Activated naive CD8-positive, alpha-beta T cell treated with anti-CD3 and anti-CD28 coated beads for 36 hours (primary cell): Measurements from ENCODE around the gene TBC1D22A. TPM values are rescaled to one million over a fixed set of nuclear protein-coding genes. Genes with fewer than 3 reads are reported as not detected.

Source experiments
- DNase-seq: peaks from one replicate; pipeline ENCODE4 v3.0.0; 2021
- H3K27ac Mint-ChIP-seq: one replicate; pipeline ENCODE4 v1.8.0; 2022; ENCODE audit warnings: mild to moderate bottlenecking, moderate library complexity, mixed read lengths
- H3K27me3 Mint-ChIP-seq: one replicate; pipeline ENCODE4 v1.8.0; 2022; ENCODE audit warnings: mild to moderate bottlenecking, mixed read lengths
- H3K36me3 Mint-ChIP-seq: one replicate; pipeline ENCODE4 v1.8.0; 2021; ENCODE audit warnings: mild to moderate bottlenecking, mixed read lengths
- H3K4me1 Mint-ChIP-seq: one replicate; pipeline ENCODE4 v1.8.0; 2021; ENCODE audit warnings: mixed read lengths
- H3K4me3 Mint-ChIP-seq: one replicate; pipeline ENCODE4 v1.8.0; 2022; ENCODE audit warnings: mild to moderate bottlenecking, moderate library complexity, mixed read lengths
- H3K9me3 Mint-ChIP-seq: one replicate; pipeline ENCODE4 v1.8.0; 2022; ENCODE audit warnings: mixed read lengths
- total RNA-seq, 2 experiments: library from RNA; stranded (reverse); gene quantifications; one replicate each; pipeline ENCODE4 v1.2.3, GENCODE V29; 2021

The TBC1D22A gene
- total RNA-seq, 2 experiments from 2014 or later = 42.1 to 42.4 TPM

- Mint-ChIP-seq H3K9me3 (no peaks in the 10 kb centered on the region), H3K27me3 (no peaks in the 10 kb centered on the region), H3K4me1 (peaks cover 2% of the 10 kb centered on the region), H3K36me3 (peaks cover 1% of the 10 kb centered on the region), H3K4me3 (no peak overlapping the region), H3K27ac (no peak overlapping the region)
- DNase-seq = no peak
Observed at GRCh38 chr22:47156352-47157092, 394.1 kb downstream of the TBC1D22A start.

- H3K4me3 Mint-ChIP-seq = no peak overlapping the region
- peaks cover 1% of the 10 kb centered on the region for H3K36me3 Mint-ChIP-seq
- H3K27me3 Mint-ChIP-seq = no peaks in the 10 kb centered on the region
- no peak overlapping the region for H3K27ac Mint-ChIP-seq
- no peaks in the 10 kb centered on the region for H3K9me3 Mint-ChIP-seq
- H3K4me1 Mint-ChIP-seq = peaks cover 2% of the 10 kb centered on the region
- DNase-seq = no peak
Observed at GRCh38 chr22:47157093-47157420, 394.6 kb downstream of the TBC1D22A start.

DNA sequence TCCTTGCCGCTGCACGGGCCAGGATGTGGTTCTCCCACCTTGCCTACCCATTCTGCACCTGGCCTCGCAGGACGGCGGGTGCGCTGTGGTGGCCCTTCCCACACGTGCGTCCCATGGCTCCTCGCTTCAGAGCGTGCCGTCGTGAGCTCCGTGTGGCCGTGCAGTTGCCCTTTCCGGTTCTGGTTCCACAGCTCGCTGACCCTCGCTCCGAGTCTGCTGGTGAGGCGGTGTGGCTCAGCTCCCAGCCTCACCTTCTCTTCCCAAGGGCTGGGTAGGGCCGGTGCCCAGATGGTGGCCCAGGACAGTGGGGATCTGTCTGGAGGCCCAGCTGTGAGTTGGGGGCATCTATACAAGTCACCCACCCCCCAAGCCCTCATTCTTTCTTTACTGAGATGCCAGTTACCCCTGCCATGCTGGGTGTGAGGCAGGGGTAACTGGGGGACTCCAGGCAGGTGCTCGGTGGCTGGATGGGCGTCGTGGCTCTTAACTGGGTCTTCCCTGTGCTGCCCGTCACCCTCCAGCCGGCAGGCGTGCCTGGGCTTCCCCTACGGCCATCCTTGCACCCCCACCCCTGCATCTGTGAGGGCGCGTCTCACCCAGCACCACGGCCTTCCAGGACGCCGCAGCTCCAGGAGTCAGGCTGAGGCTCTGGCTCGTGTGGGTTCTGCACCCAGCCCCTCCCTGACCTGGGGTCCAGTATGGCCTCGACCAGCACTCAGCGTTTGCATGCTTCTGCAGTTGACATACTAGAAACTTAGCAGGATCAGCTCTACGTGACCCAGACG is 395.2 kb downstream of the TBC1D22A start:
- no peak for DNase-seq
- Mint-ChIP-seq H3K4me3 (no peak overlapping the region), H3K4me1 (peaks cover under 1% of the 10 kb centered on the region), H3K36me3 (peaks cover 1% of the 10 kb centered on the region), H3K9me3 (no peaks in the 10 kb centered on the region), H3K27me3 (no peaks in the 10 kb centered on the region), H3K27ac (no peak overlapping the region)

- no peak overlapping the region for H3K4me3 Mint-ChIP-seq
Observed at GRCh38 chr22:47158457-47158856, 396.0 kb downstream of the TBC1D22A start.

DNA sequence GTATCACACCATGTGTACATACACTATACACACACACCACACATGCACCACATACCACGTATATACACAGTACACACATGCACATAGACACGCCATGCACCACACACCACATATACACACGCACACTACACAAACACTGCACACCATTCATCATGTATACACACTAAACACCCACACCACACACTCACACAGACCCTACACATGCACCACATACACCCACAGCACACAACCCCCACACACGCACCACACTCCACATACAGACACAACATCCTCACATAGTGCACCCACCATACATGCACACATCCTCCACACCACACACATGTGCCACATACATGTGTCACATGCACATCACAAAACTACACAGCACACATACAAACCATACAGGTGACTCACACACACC is 397.1 kb downstream of the TBC1D22A start:
- H3K27me3 Mint-ChIP-seq = no peaks in the 10 kb centered on the region
- no peaks in the 10 kb centered on the region for H3K9me3 Mint-ChIP-seq
- no peak overlapping the region for H3K4me3 Mint-ChIP-seq
- H3K4me1 Mint-ChIP-seq = no peaks in the 10 kb centered on the region
- no peak for DNase-seq
- H3K36me3 Mint-ChIP-seq = peaks cover 1% of the 10 kb centered on the region
- H3K27ac Mint-ChIP-seq = no peak overlapping the region

More at GRCh38 chr22:47158457-47158856, 396.0 kb downstream of the TBC1D22A start:
- no peaks in the 10 kb centered on the region for H3K27me3 Mint-ChIP-seq
- H3K36me3 Mint-ChIP-seq = peaks cover 1% of the 10 kb centered on the region
- DNase-seq = no peak
- H3K27ac Mint-ChIP-seq = no peak overlapping the region
- no peaks in the 10 kb centered on the region for H3K4me1 Mint-ChIP-seq
- H3K9me3 Mint-ChIP-seq = no peaks in the 10 kb centered on the region

GRCh38 chr22:47160141-47160541 is 397.7 kb downstream of the TBC1D22A start:
- DNase-seq = no peak
- Mint-ChIP-seq H3K36me3 (peaks cover 1% of the 10 kb centered on the region), H3K27me3 (no peaks in the 10 kb centered on the region), H3K4me3 (no peak overlapping the region), H3K27ac (no peak overlapping the region), H3K9me3 (no peaks in the 10 kb centered on the region), H3K4me1 (no peaks in the 10 kb centered on the region)

GRCh38 chr22:47160781-47161520 is 398.5 kb downstream of the TBC1D22A start:
- no peak overlapping the region for H3K27ac Mint-ChIP-seq
- H3K9me3 Mint-ChIP-seq = no peaks in the 10 kb centered on the region
- no peaks in the 10 kb centered on the region for H3K27me3 Mint-ChIP-seq
- DNase-seq = no peak
- no peak overlapping the region for H3K4me3 Mint-ChIP-seq
- H3K36me3 Mint-ChIP-seq = peaks cover 1% of the 10 kb centered on the region
- H3K4me1 Mint-ChIP-seq = no peaks in the 10 kb centered on the region

- Mint-ChIP-seq H3K27me3 (no peaks in the 10 kb centered on the region), H3K4me1 (no peaks in the 10 kb centered on the region), H3K4me3 (no peak overlapping the region), H3K9me3 (no peaks in the 10 kb centered on the region), H3K27ac (no peak overlapping the region), H3K36me3 (peaks cover 4% of the 10 kb centered on the region)
- no peak for DNase-seq
Observed at GRCh38 chr22:47161631-47162030, 399.2 kb downstream of the TBC1D22A start.

DNA sequence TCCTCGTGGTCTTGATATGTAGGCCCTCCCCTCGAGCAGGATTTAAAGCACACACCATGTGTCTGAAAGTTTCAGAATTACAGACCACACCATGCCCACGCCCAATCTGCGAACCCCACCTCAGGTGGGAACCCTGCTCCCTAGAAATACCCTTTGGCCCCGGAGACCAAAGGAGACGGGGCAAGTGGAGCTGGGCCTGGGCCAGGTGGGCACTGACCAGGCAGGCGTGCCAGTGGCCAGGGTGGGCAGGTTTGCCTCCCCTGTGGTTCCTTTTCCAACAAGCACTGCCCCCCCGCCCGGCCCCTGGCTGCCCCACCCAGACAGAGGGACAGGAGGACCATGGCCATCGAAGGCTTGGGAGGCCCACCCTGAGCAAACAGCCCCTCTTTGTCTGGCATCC is 400.4 kb downstream of the TBC1D22A start:
- no peak for DNase-seq
- Mint-ChIP-seq H3K27ac (no peak overlapping the region), H3K27me3 (no peaks in the 10 kb centered on the region), H3K9me3 (no peaks in the 10 kb centered on the region), H3K36me3 (peaks cover 4% of the 10 kb centered on the region), H3K4me3 (no peak overlapping the region), H3K4me1 (no peaks in the 10 kb centered on the region)

GRCh38 chr22:47163481-47163855 is 401.0 kb downstream of the TBC1D22A start:
- Mint-ChIP-seq H3K27ac (no peak overlapping the region), H3K9me3 (no peaks in the 10 kb centered on the region), H3K27me3 (no peaks in the 10 kb centered on the region), H3K36me3 (peaks cover 5% of the 10 kb centered on the region), H3K4me1 (no peaks in the 10 kb centered on the region), H3K4me3 (no peak overlapping the region)
- DNase-seq = no peak

GRCh38 chr22:47163856-47164513 is 401.5 kb downstream of the TBC1D22A start:
- H3K27me3 Mint-ChIP-seq = no peaks in the 10 kb centered on the region

GRCh38 chr22:47164514-47165337 is 402.3 kb downstream of the TBC1D22A start:
- no peak for DNase-seq
- Mint-ChIP-seq H3K4me1 (no peaks in the 10 kb centered on the region), H3K4me3 (no peak overlapping the region), H3K27ac (no peak overlapping the region), H3K27me3 (no peaks in the 10 kb centered on the region), H3K9me3 (no peaks in the 10 kb centered on the region), H3K36me3 (peaks cover 5% of the 10 kb centered on the region)

More at GRCh38 chr22:47163856-47164513, 401.5 kb downstream of the TBC1D22A start:
- peaks cover 5% of the 10 kb centered on the region for H3K36me3 Mint-ChIP-seq
- no peaks in the 10 kb centered on the region for H3K9me3 Mint-ChIP-seq
- H3K27ac Mint-ChIP-seq = no peak overlapping the region
- H3K4me1 Mint-ChIP-seq = no peaks in the 10 kb centered on the region
- DNase-seq = no peak
- H3K4me3 Mint-ChIP-seq = no peak overlapping the region

- H3K27me3 Mint-ChIP-seq = no peaks in the 10 kb centered on the region
- H3K4me3 Mint-ChIP-seq = no peak overlapping the region
- no peak overlapping the region for H3K27ac Mint-ChIP-seq
- no peaks in the 10 kb centered on the region for H3K4me1 Mint-ChIP-seq
- H3K36me3 Mint-ChIP-seq = peaks cover 10% of the 10 kb centered on the region
- no peak for DNase-seq
- no peaks in the 10 kb centered on the region for H3K9me3 Mint-ChIP-seq
Observed at GRCh38 chr22:47165338-47166032, 403.0 kb downstream of the TBC1D22A start.

GRCh38 chr22:47166033-47166404 is 403.6 kb downstream of the TBC1D22A start:
- no peaks in the 10 kb centered on the region for H3K4me1 Mint-ChIP-seq
- H3K36me3 Mint-ChIP-seq = peaks cover 13% of the 10 kb centered on the region
- no peak for DNase-seq
- no peak overlapping the region for H3K27ac Mint-ChIP-seq
- H3K9me3 Mint-ChIP-seq = no peaks in the 10 kb centered on the region
- no peaks in the 10 kb centered on the region for H3K27me3 Mint-ChIP-seq
- no peak overlapping the region for H3K4me3 Mint-ChIP-seq
